Endothelial cell (in vitro differentiated cells): ENCODE measurements around the gene C10orf67. TPM values are rescaled to one million over a fixed set of nuclear protein-coding genes. Genes with fewer than 3 reads are reported as not detected.
"Not testable (repeated sequence)": the region's sequence is repeated elsewhere in the genome, so short reads cannot be mapped to it uniquely, and the experiment has no call there.

Experiments
- DNase-seq: peaks from one replicate; pipeline ENCODE4 v3.0.0; 2021; ENCODE audit warnings: low spot score
- H3K27ac Mint-ChIP-seq: one replicate; pipeline ENCODE4 v1.8.0; 2021; ENCODE audit warnings: mixed read lengths, inconsistent platforms; ENCODE audit not compliant: unreplicated experiment
- H3K27me3 Mint-ChIP-seq: one replicate; pipeline ENCODE4 v1.8.0; 2021; ENCODE audit warnings: mild to moderate bottlenecking, moderate library complexity, mixed read lengths, inconsistent platforms; ENCODE audit not compliant: unreplicated experiment
- H3K36me3 Mint-ChIP-seq: one replicate; pipeline ENCODE4 v1.8.0; 2021; ENCODE audit warnings: mild to moderate bottlenecking, low read depth, mixed read lengths, inconsistent platforms; ENCODE audit not compliant: unreplicated experiment
- H3K4me1 Mint-ChIP-seq: one replicate; pipeline ENCODE4 v1.8.0; 2021; ENCODE audit warnings: mild to moderate bottlenecking, mixed read lengths, inconsistent platforms; ENCODE audit not compliant: unreplicated experiment
- H3K4me3 Mint-ChIP-seq: one replicate; pipeline ENCODE4 v1.8.0; 2021; ENCODE audit warnings: mild to moderate bottlenecking, mixed read lengths, inconsistent platforms; ENCODE audit not compliant: unreplicated experiment
- H3K9me3 Mint-ChIP-seq: one replicate; pipeline ENCODE4 v1.8.0; 2021; ENCODE audit warnings: mixed read lengths, inconsistent platforms; ENCODE audit not compliant: unreplicated experiment
- CTCF ChIP-seq: fragments of 200-600 bp; sonication (generic); IDR thresholded peaks from one replicate; pipeline ENCODE4 v1.5.0; 2021; ENCODE audit warnings: antibody characterized with exemption; ENCODE audit not compliant: unreplicated experiment
- total RNA-seq: library from RNA; stranded (reverse); fragmentation: NEBNext Ultra II Directional; extraction: Animal tissue kit (Norgen Biotek cat#: 25700); gene quantifications from one replicate; pipeline ENCODE4 v1.2.1, GENCODE V29; 2021; ENCODE audit not compliant: unreplicated experiment

The C10orf67 gene
- total RNA-seq, 1 donor from 2014 or later: not detected

GRCh38 chr10:23315966-23316365 is 28.6 kb downstream of the C10orf67 start:
- TF ChIP-seq CTCF: no peak
- peaks cover 5% of the 10 kb centered on the region for H3K36me3 Mint-ChIP-seq
- DNase-seq: no peak
- no peak overlapping the region for H3K4me3 Mint-ChIP-seq
- no peak overlapping the region for H3K27ac Mint-ChIP-seq
- no peaks in the 10 kb centered on the region for H3K27me3 Mint-ChIP-seq
- no peaks in the 10 kb centered on the region for H3K9me3 Mint-ChIP-seq
- H3K4me1 Mint-ChIP-seq: no peaks in the 10 kb centered on the region

GRCh38 chr10:23314835-23315239 is 29.8 kb downstream of the C10orf67 start:
- peak; percentile 55 for DNase-seq
- Mint-ChIP-seq H3K27ac (no peak overlapping the region), H3K36me3 (peaks cover 5% of the 10 kb centered on the region), H3K4me1 (no peaks in the 10 kb centered on the region), H3K9me3 (no peaks in the 10 kb centered on the region), H3K4me3 (no peak overlapping the region), H3K27me3 (no peaks in the 10 kb centered on the region)
- peak; percentile 77 for TF ChIP-seq CTCF

GRCh38 chr10:23311034-23311433 is 33.6 kb downstream of the C10orf67 start:
- Mint-ChIP-seq H3K4me3 (no peak overlapping the region), H3K27me3 (no peaks in the 10 kb centered on the region), H3K36me3 (no peaks in the 10 kb centered on the region), H3K4me1 (no peaks in the 10 kb centered on the region), H3K27ac (no peak overlapping the region), H3K9me3 (no peaks in the 10 kb centered on the region)
- no peak for TF ChIP-seq CTCF
- no peak for DNase-seq

GRCh38 chr10:23310404-23310803 is 34.2 kb downstream of the C10orf67 start:
- no peaks in the 10 kb centered on the region for H3K9me3 Mint-ChIP-seq

GRCh38 chr10:23299961-23300360 is 44.6 kb downstream of the C10orf67 start:
- not testable (repeated sequence) for DNase-seq, H3K27ac Mint-ChIP-seq, H3K4me3 Mint-ChIP-seq, H3K9me3 Mint-ChIP-seq, H3K27me3 Mint-ChIP-seq, H3K36me3 Mint-ChIP-seq, H3K4me1 Mint-ChIP-seq

More at GRCh38 chr10:23310404-23310803, 34.2 kb downstream of the C10orf67 start:
- DNase-seq: no peak
- Mint-ChIP-seq H3K36me3 (no peaks in the 10 kb centered on the region), H3K4me3 (no peak overlapping the region), H3K4me1 (no peaks in the 10 kb centered on the region), H3K27me3 (no peaks in the 10 kb centered on the region), H3K27ac (no peak overlapping the region)
- no peak for TF ChIP-seq CTCF
